GM12878 (cell line): ENCODE measurements around the gene TAS2R14. TPM values are rescaled to one million over a fixed set of nuclear protein-coding genes. Genes with fewer than 3 reads are reported as not detected.

Experiments used
- ATAC-seq: fragments of 200-7000 bp; cut with Tn5 transposase; 3 replicates; pipeline ENCODE4 v1.9.1; 2020; ENCODE audit warnings: mild to moderate bottlenecking, moderate library complexity
- BruUV-seq: library from RNA; stranded (reverse); fragments of 400-500 nt; replicated peaks from 2 replicates; lab custom pipeline; 2021; lab: Mats Ljungman, UMichigan
- CTCF ChIA-PET: fragments of 300-600 bp; sonication (Branson Sonifier 250); formaldehyde crosslinking; extraction: SDS; loops from one replicate; lab custom pipeline; 2021; ENCODE audit warnings: inconsistent platforms; lab: Yijun Ruan, JAX
- POLR2A ChIA-PET: fragments of 350-600 bp; formaldehyde crosslinking; extraction: SDS; loops from one replicate; lab custom pipeline; 2021; ENCODE audit warnings: inconsistent platforms; lab: Charles Lee
- RAD21 ChIA-PET: fragments of 300-600 bp; sonication (Branson Sonifier 250); formaldehyde crosslinking; loops from one replicate; lab custom pipeline; 2023; ENCODE audit warnings: antibody characterized with exemption; ENCODE audit not compliant: unreplicated experiment; lab: Charles Lee
- SMC1A ChIA-PET: fragments of 300-600 bp; sonication (Branson Sonifier 250); formaldehyde crosslinking; loops from one replicate; lab custom pipeline; 2023; ENCODE audit not compliant: unreplicated experiment, uncharacterized antibody; lab: Charles Lee
- DNase-seq: peaks from one replicate; pipeline ENCODE4 v3.0.0-alpha.2; 2011; ENCODE audit warnings: low read depth, low spot score
- FAIRE-seq: peaks from 3 replicates; lab custom pipeline; 2011; peaks lifted over from hg19 to GRCh38; lab: Jason Lieb, UNC
- H2AFZ ChIP-seq: 2 replicates; pipeline ENCODE4 v1.6.0; 2011; ENCODE audit warnings: low read depth, low read length, control low read depth; ENCODE audit not compliant: control insufficient read depth
- H3K27ac ChIP-seq: 2 replicates; pipeline ENCODE4 v1.5.1; 2011; ENCODE audit warnings: control low read depth; ENCODE audit not compliant: control insufficient read depth, insufficient read depth
- H3K27me3 ChIP-seq, 2 experiments: replicated peaks in 1 of 2; 2 replicates each; pipeline versions ENCODE4 v1.6.0 to v1.6.1; 2011; ENCODE audit warnings: low read length in 1 of 2; ENCODE audit not compliant: control insufficient read depth in 2 of 2, insufficient read depth in 2 of 2
- H3K36me3 ChIP-seq, 2 experiments: 2 replicates each; pipeline ENCODE4 v1.5.1; 2011; ENCODE audit warnings: low read length in 1 of 2; ENCODE audit not compliant: control insufficient read depth in 2 of 2, insufficient read depth in 2 of 2
- H3K4me1 ChIP-seq: 2 replicates; pipeline ENCODE4 v1.6.1; 2011; ENCODE audit warnings: mild to moderate bottlenecking, low read length, moderate library complexity, mixed read lengths; ENCODE audit not compliant: control insufficient read depth, insufficient read depth
- H3K4me2 ChIP-seq: 2 replicates; pipeline ENCODE4 v1.6.0; 2011; ENCODE audit warnings: control low read depth; ENCODE audit not compliant: control insufficient read depth, insufficient read depth
- H3K4me3 ChIP-seq: fragments of 200-600 bp; sonication (generic); 2 replicates; pipeline ENCODE4 v1.5.1; 2016
- H3K79me2 ChIP-seq: 2 replicates; pipeline ENCODE4 v1.6.0; 2011; ENCODE audit warnings: low read length; ENCODE audit not compliant: control insufficient read depth, insufficient read depth
- H3K9ac ChIP-seq: 2 replicates; pipeline ENCODE4 v1.8.0; 2011; ENCODE audit warnings: low read length, control low read depth, mixed read lengths; ENCODE audit not compliant: control insufficient read depth, insufficient read depth
- H3K9me3 ChIP-seq: replicated peaks from 3 replicates; pipeline ENCODE4 v1.5.1; 2011; ENCODE audit warnings: mild to moderate bottlenecking, low read length; ENCODE audit not compliant: control insufficient read depth, insufficient read depth
- H4K20me1 ChIP-seq: 2 replicates; pipeline ENCODE4 v1.6.0; 2011; ENCODE audit not compliant: control insufficient read depth, insufficient read depth
- DPF2 ChIP-seq: fragments of 450-650 bp; IDR thresholded peaks from 2 replicates; pipeline ENCODE4 v1.6.1; 2017; ENCODE audit warnings: mild to moderate bottlenecking
- E2F4 ChIP-seq: IDR thresholded peaks from 2 replicates; pipeline ENCODE4 v1.6.1; 2012; ENCODE audit warnings: low read depth, low read length, improper control_type of control experiment
- ELK1 ChIP-seq: IDR thresholded peaks from 2 replicates; pipeline ENCODE4 v1.6.1; 2012; ENCODE audit warnings: low read depth, low read length, improper control_type of control experiment
- GABPA ChIP-seq: IDR thresholded peaks from 2 replicates; pipeline ENCODE4 v1.6.1; 2014; ENCODE audit warnings: antibody characterized with exemption, low read depth, mild to moderate bottlenecking, inconsistent platforms
- HDAC6 ChIP-seq: fragments of 200-600 bp; sonication (generic); IDR thresholded peaks from one replicate; pipeline ENCODE4 v1.8.0; 2017; ENCODE audit warnings: antibody characterized with exemption; ENCODE audit not compliant: unreplicated experiment
- NKRF ChIP-seq: fragments of 450-650 bp; conservative IDR thresholded peaks from 2 replicates; pipeline ENCODE4 v1.6.1; 2017; ENCODE audit warnings: mild to moderate bottlenecking, moderate library complexity
- RELB ChIP-seq: fragments of 450-650 bp; IDR thresholded peaks from 2 replicates; pipeline ENCODE4 v1.6.1; 2017; ENCODE audit warnings: low read depth, mild to moderate bottlenecking, moderate library complexity
- SKIL ChIP-seq: fragments of 450-650 bp; IDR thresholded peaks from 2 replicates; pipeline ENCODE4 v1.6.1; 2017; ENCODE audit warnings: mild to moderate bottlenecking, low read depth, inconsistent platforms; ENCODE audit not compliant: poor library complexity, severe bottlenecking
- SP1 ChIP-seq: IDR thresholded peaks from one replicate; pipeline ENCODE4 v1.6.1; 2011; ENCODE audit warnings: low read depth, low read length
- STAT1 ChIP-seq: fragments of 450-650 bp; conservative IDR thresholded peaks from 2 replicates; pipeline ENCODE4 v1.6.1; 2014; ENCODE audit warnings: antibody characterized with exemption, mild to moderate bottlenecking
- STAT3 ChIP-seq: IDR thresholded peaks from 2 replicates; pipeline ENCODE4 v1.6.1; 2011; ENCODE audit warnings: low read depth, low read length, improper control_type of control experiment
- TCF12 ChIP-seq: IDR thresholded peaks from 2 replicates; pipeline ENCODE4 v1.6.1; 2011; ENCODE audit warnings: low read depth, mild to moderate bottlenecking, low read length
- WGBS: methylation state at CpG from one replicate; pipeline ENCODE4 v1.1.6; 2016; ENCODE audit warnings: low lambda C conversion rate; ENCODE audit not compliant: insufficient replicate concordance, insufficient coverage; ENCODE audit errors: missing lambda C conversion rate; 5-methylcytosine and 5-hydroxymethylcytosine counted together
- in situ Hi-C: fragments of 300-500 bp; cut with MboI; formaldehyde crosslinking; loops from 9 replicates; pipeline ENCODE4 v1.14.3; 2018; ENCODE audit warnings: mixed read lengths
- intact Hi-C: fragments of 100-400 bp; cut with micrococcal nuclease; formaldehyde crosslinking; loops from one replicate; pipeline ENCODE4 v1.14.2; 2022; ENCODE audit not compliant: unreplicated experiment
- polyA plus RNA-seq, 11 experiments: library from polyadenylated mRNA; depleted of rRNA in 4 of 11; unstranded in 6 of 11; stranded (reverse) in 5 of 11; fragments of >200 nt; fragmentation: Nextera tagmentation in 4 of 11; fragmentation: Illumina TruSeq in 1 of 11; extraction: Ambion mirVana in 4 of 11; extraction: Trizol in 1 of 11; gene quantifications; 1 replicate in 1 of 11; 2 replicates in 10 of 11; pipeline versions ENCODE4 v1.2.1 to v1.2.3, GENCODE V29; 2011 to 2016; ENCODE audit warnings: inconsistent platforms in 2 of 11, missing spikeins in 2 of 11, low read depth in 1 of 11
- total RNA-seq, 4 experiments: library from RNA; depleted of rRNA in 3 of 4; stranded (reverse); fragments of >200 nt in 3 of 4; fragmentation: Illumina TruSeq in 1 of 4; extraction: Trizol in 1 of 4; gene quantifications; 2 replicates each; pipeline versions ENCODE4 v1.2.1 to v1.2.3, GENCODE V29; 2013 to 2021

TAS2R14 gene
- total and polyA plus RNA-seq, 10 of the 15 experiments (the other 5 are each of a cell fraction or from before 2014, with no cell fraction given) = 1.2 to 4.4 (median 2.2) TPM

- no peak for ATAC-seq
- H3K4me2 ChIP-seq = no peak overlapping the region
- H4K20me1 ChIP-seq = no peaks in the 10 kb centered on the region
- FAIRE-seq = no peak
- no peaks in the 10 kb centered on the region for H3K27me3 ChIP-seq
- no peak for TF ChIP-seq E2F4
- no peak for TF ChIP-seq DPF2
- TF ChIP-seq STAT1 = no peak
- no peak for TF ChIP-seq TCF12
- TF ChIP-seq ELK1 = no peak
- TF ChIP-seq SP1 = no peak
- no peak for TF ChIP-seq SKIL
- TF ChIP-seq NKRF = no peak
- TF ChIP-seq RELB = no peak
- no peak for TF ChIP-seq STAT3
- TF ChIP-seq HDAC6 = no peak
- TF ChIP-seq GABPA = no peak
- ChIA-PET POLR2A (no interaction called here), CTCF (no interaction called here), RAD21 (no interaction called here), SMC1A (no interaction called here)
- H3K9ac ChIP-seq = no peak overlapping the region
- in situ Hi-C loops = no loop called here
- no TSS peak for BruUV-seq
- no peak overlapping the region for H3K4me3 ChIP-seq
- H2AFZ ChIP-seq = no peak overlapping the region
- H3K79me2 ChIP-seq = no peaks in the 10 kb centered on the region
- 100% methylated on average over 1 of the region's 1 CpG for WGBS
- no peaks in the 10 kb centered on the region for H3K36me3 ChIP-seq
- no peak overlapping the region for H3K27ac ChIP-seq
- no peaks in the 10 kb centered on the region for H3K4me1 ChIP-seq
- DNase-seq = no peak
- intact Hi-C loops = no loop called here
- no peaks in the 10 kb centered on the region for H3K9me3 ChIP-seq
Observed at GRCh38 chr12:10919809-10920208, 19.3 kb downstream of the TAS2R14 start.
